Brain microvascular endothelial cell (primary cell): ENCODE data around the gene PTPN6.

Source experiments
- DNase-seq: peaks from one replicate; pipeline ENCODE4 v3.0.0-alpha.2; 2020
- H3K27ac ChIP-seq: fragments of 250-450 bp; sonication (Bioruptor Pico); 2 replicates; pipeline ENCODE4 v1.5.1; 2020; ENCODE audit warnings: mild to moderate bottlenecking, moderate library complexity
- H3K27me3 ChIP-seq: fragments of 250-450 bp; sonication (Bioruptor Pico); replicated peaks from 2 replicates; pipeline ENCODE4 v1.5.1; 2020; ENCODE audit warnings: mild to moderate bottlenecking
- H3K36me3 ChIP-seq: fragments of 250-450 bp; sonication (Bioruptor Pico); replicated peaks from 2 replicates; pipeline ENCODE4 v1.5.1; 2020; ENCODE audit warnings: mild to moderate bottlenecking
- H3K4me3 ChIP-seq: 2 replicates; pipeline ENCODE4 v1.5.1; 2011; ENCODE audit warnings: low read depth, mild to moderate bottlenecking, control low read depth, low read length, moderate library complexity
- in situ Hi-C: cut with HindIII; loops from 2 replicates; pipeline ENCODE4 v1.10.0; 2017; ENCODE audit warnings: low sequenced_read_pairs, low pct_ligation_motif_present
- TF ChIP-seq, protein P1 (sequence below): IDR thresholded peaks from 2 replicates; pipeline ENCODE4 v1.5.1; 2011; ENCODE audit warnings: low read depth, mild to moderate bottlenecking, moderate library complexity, low read length, control low read depth, inconsistent platforms; ENCODE audit errors: missing control alignments

The PTPN6 gene

DNA sequence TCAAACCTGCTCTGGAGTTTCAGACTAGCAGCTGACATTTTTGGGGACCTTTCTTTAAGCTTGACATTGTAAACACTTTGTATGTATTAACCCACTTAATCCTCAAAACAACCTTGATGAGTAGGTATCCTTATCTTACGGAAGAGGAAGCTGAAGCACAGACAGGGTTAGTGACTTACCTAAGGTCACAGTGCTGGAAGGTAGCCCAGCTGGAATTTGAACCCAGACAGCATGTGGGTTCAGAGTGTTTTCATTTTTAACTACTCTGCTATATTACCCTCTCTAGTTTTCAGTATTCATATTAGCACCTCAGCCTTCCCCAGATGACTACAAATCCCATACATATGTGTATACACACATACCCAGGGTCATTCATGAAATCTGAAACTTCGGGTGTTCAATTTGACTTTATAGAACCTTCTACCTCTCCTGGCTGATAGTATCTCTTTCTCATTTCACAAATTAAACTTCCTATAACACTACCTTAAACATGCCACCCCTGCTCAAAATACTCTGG, 53.2 kb downstream of the PTPN6 start:
- H3K36me3 ChIP-seq: no peaks in the 10 kb centered on the region
- no peaks in the 10 kb centered on the region for H3K27me3 ChIP-seq
- TF ChIP-seq, protein P1, sequence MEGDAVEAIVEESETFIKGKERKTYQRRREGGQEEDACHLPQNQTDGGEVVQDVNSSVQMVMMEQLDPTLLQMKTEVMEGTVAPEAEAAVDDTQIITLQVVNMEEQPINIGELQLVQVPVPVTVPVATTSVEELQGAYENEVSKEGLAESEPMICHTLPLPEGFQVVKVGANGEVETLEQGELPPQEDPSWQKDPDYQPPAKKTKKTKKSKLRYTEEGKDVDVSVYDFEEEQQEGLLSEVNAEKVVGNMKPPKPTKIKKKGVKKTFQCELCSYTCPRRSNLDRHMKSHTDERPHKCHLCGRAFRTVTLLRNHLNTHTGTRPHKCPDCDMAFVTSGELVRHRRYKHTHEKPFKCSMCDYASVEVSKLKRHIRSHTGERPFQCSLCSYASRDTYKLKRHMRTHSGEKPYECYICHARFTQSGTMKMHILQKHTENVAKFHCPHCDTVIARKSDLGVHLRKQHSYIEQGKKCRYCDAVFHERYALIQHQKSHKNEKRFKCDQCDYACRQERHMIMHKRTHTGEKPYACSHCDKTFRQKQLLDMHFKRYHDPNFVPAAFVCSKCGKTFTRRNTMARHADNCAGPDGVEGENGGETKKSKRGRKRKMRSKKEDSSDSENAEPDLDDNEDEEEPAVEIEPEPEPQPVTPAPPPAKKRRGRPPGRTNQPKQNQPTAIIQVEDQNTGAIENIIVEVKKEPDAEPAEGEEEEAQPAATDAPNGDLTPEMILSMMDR: no peak
- H3K27ac ChIP-seq: no peak overlapping the region
- in situ Hi-C loops: no loop called here
- DNase-seq: no peak
- H3K4me3 ChIP-seq: no peak overlapping the region

DNA sequence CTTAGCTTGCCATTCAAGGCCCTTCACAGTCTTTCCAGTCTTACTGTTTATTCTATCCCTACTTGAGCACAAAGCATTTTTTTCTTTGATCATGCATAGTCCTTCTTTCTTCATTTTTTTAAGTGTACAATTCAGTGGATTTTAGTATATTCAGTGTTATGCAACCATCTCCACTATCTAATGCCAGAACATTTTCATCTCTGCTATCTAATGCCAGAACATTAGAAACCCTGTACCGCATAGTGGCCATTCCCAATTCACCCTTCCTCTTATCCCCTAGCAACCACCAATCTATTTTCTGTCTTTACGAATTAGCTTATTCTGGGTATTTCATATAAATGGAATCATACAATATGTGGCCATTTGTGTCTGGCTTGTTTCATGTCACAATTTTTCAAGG, 53.7 kb downstream of the PTPN6 start:
- no peak overlapping the region for H3K4me3 ChIP-seq
- H3K36me3 ChIP-seq: no peaks in the 10 kb centered on the region
- in situ Hi-C loops: no loop called here
- TF ChIP-seq, protein P1: no peak
- no peak overlapping the region for H3K27ac ChIP-seq
- H3K27me3 ChIP-seq: no peaks in the 10 kb centered on the region
- DNase-seq: no peak

DNA sequence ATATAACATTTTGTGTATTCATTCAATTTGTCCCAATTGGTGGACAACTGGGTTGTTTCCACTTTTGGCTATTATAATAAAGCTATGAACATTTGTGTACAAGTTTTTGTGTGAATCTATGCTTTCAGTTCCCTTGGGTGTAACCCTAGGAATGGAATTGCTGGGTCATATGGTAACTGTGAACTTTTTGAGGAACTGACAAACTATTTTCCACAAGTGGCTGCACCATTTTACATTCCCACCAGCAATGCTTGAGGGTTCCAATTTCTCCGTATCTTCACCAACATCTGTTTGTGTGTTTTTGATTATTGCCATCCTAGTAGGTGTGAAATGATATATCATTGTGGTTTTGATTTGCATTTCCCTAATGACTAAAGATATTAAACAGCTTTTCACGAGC, 54.2 kb downstream of the PTPN6 start:
- Histone ChIP-seq H3K27me3 (no peaks in the 10 kb centered on the region), H3K4me3 (no peak overlapping the region), H3K36me3 (no peaks in the 10 kb centered on the region), H3K27ac (no peak overlapping the region)
- no peak for DNase-seq
- in situ Hi-C loops: no loop called here
- TF ChIP-seq, protein P1: no peak

DNA sequence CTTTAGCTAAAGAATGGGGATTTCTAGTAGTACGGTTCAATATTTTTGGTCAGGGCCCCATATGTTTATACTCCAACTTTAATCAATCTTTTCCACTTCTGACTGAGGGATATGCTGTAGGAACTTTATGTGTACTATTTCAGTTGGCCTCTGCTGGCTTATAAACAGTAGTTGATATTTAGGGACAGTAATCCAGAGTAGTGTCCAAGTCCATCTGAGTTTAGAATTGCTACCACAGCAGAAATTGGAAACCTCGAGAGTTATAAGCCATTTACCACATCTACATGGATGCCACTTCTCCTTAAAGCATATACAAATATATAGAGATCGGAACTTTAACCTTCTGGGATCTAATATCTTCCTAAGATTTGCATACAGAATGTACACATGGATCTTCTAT, 55.5 kb downstream of the PTPN6 start:
- in situ Hi-C loops: no loop called here
- TF ChIP-seq, protein P1: no peak
- H3K27ac ChIP-seq: no peak overlapping the region
- H3K27me3 ChIP-seq: no peaks in the 10 kb centered on the region
- no peak overlapping the region for H3K4me3 ChIP-seq
- no peak for DNase-seq
- no peaks in the 10 kb centered on the region for H3K36me3 ChIP-seq

DNA sequence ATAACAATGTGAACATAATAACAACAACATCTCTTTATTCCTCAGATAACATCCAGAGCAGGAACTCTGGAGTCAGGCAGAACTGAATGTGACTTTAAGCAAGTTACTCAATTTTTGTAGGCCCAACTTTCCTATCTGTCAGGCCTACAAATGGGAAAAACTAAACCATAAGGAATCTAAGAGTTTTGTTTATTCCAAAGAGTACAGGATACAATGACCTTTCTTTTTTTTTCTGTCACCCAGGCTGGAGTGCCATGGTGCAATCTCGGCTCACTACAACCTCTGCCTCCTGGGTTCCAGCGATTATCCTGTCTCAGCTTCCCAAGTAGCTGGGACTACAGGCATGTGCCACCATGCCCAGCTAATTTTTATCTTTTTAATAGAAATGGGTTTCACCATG, 57.7 kb downstream of the PTPN6 start:
- in situ Hi-C loops: no loop called here
- Histone ChIP-seq H3K27me3 (no peaks in the 10 kb centered on the region), H3K36me3 (no peaks in the 10 kb centered on the region), H3K4me3 (no peak overlapping the region), H3K27ac (no peak overlapping the region)
- DNase-seq: no peak
- TF ChIP-seq, protein P1: no peak

DNA sequence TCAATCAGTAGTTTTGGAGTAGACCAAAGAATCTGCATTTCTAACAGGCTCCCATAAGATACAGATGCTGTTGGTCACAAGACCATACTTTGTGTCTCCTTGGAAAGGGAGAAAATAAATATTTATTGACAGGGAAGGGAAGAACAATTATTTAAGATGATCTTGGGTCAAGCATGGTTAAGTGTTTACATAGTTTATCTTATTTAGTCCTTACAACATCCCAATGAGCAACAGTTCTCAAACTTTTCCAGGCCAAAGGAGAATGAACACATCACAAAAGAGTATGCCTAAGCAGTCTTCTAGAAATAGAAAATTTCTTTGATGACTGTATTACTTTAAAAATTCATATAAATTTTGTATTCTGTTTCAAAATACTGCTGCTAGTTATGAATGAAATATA, 58.4 kb downstream of the PTPN6 start:
- no peak for DNase-seq
- in situ Hi-C loops: no loop called here

More for the DNA sequence above, 58.4 kb downstream of the PTPN6 start:
- TF ChIP-seq, protein P1: no peak
- Histone ChIP-seq H3K4me3 (no peak overlapping the region), H3K27ac (no peak overlapping the region), H3K36me3 (no peaks in the 10 kb centered on the region), H3K27me3 (no peaks in the 10 kb centered on the region)
